ENCODE data around the gene TMEM236. TPM values are rescaled to one million over a fixed set of nuclear protein-coding genes. Genes with fewer than 3 reads are reported as not detected.

Gene TMEM236
- total RNA-seq, 1 experiment from 2014 or later: 0.07 TPM

DNA sequence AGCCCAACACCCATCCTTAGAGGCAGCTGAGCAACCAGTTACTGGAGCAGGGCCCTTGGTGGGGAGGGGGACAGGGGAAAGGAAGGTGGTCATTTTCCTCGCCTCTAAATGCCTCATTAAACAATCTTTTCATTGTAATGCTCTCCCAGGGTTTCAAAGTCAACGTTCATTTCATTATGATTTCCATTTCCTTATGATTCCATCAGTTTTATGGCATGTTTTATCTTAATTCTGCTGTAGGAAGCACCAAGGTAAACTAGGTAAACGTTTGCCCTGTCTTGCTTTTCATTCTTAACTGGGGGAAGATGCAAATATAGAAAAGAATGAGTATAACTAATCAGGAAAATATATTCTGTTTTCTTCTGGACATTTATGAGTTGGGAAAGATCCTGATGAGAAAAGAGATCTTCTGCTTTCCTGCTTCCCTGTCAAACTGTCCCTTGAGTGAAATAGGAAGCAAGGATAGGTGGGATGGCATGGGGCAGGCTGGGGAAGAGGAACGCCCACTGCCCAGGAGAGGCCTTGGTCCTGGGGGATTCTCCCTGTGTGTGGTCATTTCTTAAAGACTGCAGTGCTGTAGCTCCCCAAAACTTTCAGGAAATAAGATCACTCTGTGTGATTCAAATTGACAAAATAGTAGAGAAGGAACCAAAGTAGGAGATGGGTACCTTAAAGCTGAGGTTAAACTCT, 20.5 kb upstream of the TMEM236 start:
- no peak for ATAC-seq
- POLR2A ChIA-PET: no interaction called here
- Histone ChIP-seq H3K36me3 (ENCODE audit: control insufficient read depth in 1 of 2, insufficient read depth in 2 of 2, low read length in 2 of 2) (no peaks in the 10 kb centered on the region), H3K9me3 (ENCODE audit: control insufficient read depth in 1 of 2, insufficient read depth in 1 of 2, low read depth in 1 of 2, low read length in 2 of 2) (no peaks in the 10 kb centered on the region), H3K4me2 (ENCODE audit: low read length) (no peak overlapping the region), H3K4me3 (replicated peaks in 1 of 2; ENCODE audit: low read depth in 1 of 2, low read length in 2 of 2) (no peak overlapping the region), H3K9me2 (ENCODE audit: insufficient read depth) (no peaks in the 10 kb centered on the region), H3K27me3 (ENCODE audit: insufficient read depth, low read length) (no peaks in the 10 kb centered on the region), H3K4me1 (ENCODE audit: control insufficient read depth in 1 of 2, insufficient read depth in 2 of 2, low read length in 2 of 2) (no peaks in the 10 kb centered on the region), H2AFZ (ENCODE audit: low read depth, low read length, poor library complexity, severe bottlenecking) (no peak overlapping the region), H3K9ac (ENCODE audit: low read length) (no peak overlapping the region), H3K27ac (ENCODE audit: low read depth, low read length) (no peak overlapping the region), H4K20me1 (ENCODE audit: insufficient read depth) (no peaks in the 10 kb centered on the region), H3K79me2 (ENCODE audit: insufficient read depth, low read length) (no peaks in the 10 kb centered on the region)
- no TSS peak for BruUV-seq (replicated peaks)
- intact Hi-C loops (cut with micrococcal nuclease): no loop called here
- no peak for DNase-seq (ENCODE audit: low read depth, low spot score)
- CTCF ChIA-PET: no interaction called here
- RAD21 ChIA-PET (ENCODE audit: low non-redundant PET in 1 of 2, low total read pairs in 2 of 2, uncharacterized antibody in 2 of 2, unreplicated experiment in 2 of 2): no interaction called here
- TF ChIP-seq EZH2 (IDR thresholded peaks at IDR 0.05) (no peak), CEBPB (IDR thresholded peaks at IDR 0.05; ENCODE audit: low read depth) (no peak), ELF1 (IDR thresholded peaks at IDR 0.05; ENCODE audit: borderline replicate concordance, low read depth) (no peak), YY1 (IDR thresholded peaks at IDR 0.05; ENCODE audit: extremely low read depth, insufficient replicate concordance, low read depth, low read length) (no peak), TCF7L2 (IDR thresholded peaks at IDR 0.05; ENCODE audit: borderline replicate concordance, extremely low read depth, insufficient read depth, insufficient read length) (no peak)
- TF ChIP-seq, protein P1, sequence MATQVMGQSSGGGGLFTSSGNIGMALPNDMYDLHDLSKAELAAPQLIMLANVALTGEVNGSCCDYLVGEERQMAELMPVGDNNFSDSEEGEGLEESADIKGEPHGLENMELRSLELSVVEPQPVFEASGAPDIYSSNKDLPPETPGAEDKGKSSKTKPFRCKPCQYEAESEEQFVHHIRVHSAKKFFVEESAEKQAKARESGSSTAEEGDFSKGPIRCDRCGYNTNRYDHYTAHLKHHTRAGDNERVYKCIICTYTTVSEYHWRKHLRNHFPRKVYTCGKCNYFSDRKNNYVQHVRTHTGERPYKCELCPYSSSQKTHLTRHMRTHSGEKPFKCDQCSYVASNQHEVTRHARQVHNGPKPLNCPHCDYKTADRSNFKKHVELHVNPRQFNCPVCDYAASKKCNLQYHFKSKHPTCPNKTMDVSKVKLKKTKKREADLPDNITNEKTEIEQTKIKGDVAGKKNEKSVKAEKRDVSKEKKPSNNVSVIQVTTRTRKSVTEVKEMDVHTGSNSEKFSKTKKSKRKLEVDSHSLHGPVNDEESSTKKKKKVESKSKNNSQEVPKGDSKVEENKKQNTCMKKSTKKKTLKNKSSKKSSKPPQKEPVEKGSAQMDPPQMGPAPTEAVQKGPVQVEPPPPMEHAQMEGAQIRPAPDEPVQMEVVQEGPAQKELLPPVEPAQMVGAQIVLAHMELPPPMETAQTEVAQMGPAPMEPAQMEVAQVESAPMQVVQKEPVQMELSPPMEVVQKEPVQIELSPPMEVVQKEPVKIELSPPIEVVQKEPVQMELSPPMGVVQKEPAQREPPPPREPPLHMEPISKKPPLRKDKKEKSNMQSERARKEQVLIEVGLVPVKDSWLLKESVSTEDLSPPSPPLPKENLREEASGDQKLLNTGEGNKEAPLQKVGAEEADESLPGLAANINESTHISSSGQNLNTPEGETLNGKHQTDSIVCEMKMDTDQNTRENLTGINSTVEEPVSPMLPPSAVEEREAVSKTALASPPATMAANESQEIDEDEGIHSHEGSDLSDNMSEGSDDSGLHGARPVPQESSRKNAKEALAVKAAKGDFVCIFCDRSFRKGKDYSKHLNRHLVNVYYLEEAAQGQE (IDR thresholded peaks at IDR 0.05; ENCODE audit: low read depth): no peak
- TF ChIP-seq, protein P2, sequence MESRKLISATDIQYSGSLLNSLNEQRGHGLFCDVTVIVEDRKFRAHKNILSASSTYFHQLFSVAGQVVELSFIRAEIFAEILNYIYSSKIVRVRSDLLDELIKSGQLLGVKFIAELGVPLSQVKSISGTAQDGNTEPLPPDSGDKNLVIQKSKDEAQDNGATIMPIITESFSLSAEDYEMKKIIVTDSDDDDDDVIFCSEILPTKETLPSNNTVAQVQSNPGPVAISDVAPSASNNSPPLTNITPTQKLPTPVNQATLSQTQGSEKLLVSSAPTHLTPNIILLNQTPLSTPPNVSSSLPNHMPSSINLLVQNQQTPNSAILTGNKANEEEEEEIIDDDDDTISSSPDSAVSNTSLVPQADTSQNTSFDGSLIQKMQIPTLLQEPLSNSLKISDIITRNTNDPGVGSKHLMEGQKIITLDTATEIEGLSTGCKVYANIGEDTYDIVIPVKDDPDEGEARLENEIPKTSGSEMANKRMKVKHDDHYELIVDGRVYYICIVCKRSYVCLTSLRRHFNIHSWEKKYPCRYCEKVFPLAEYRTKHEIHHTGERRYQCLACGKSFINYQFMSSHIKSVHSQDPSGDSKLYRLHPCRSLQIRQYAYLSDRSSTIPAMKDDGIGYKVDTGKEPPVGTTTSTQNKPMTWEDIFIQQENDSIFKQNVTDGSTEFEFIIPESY (IDR thresholded peaks at IDR 0.05; ENCODE audit: extremely low read depth, insufficient replicate concordance, low read length): no peak

Data from HCT116 (cell line).